ENCODE results near the gene HSD17B11. TPM values are rescaled to one million over a fixed set of nuclear protein-coding genes. Genes with fewer than 3 reads are reported as not detected.
"Not testable (repeated sequence)": the region's sequence is repeated elsewhere in the genome, so short reads cannot be mapped to it uniquely, and the experiment has no call there.

HSD17B11 gene
- total RNA-seq, 1 experiment from 2014 or later: 6.7 TPM

- BruUV-seq (replicated peaks); POLR2A ChIA-PET (ENCODE audit: low non-redundant PET); H3K4me1 ChIP-seq (ENCODE audit: insufficient read depth, low read length, poor library complexity, severe bottlenecking); DNase-seq (ENCODE audit: low spot score); H3K27me3 ChIP-seq (replicated peaks; ENCODE audit: insufficient read depth, low read depth, low read length, poor library complexity); intact Hi-C loops (cut with micrococcal nuclease; ENCODE audit: unreplicated experiment); H3K9me3 ChIP-seq (ENCODE audit: low read depth, low read length, poor library complexity, severe bottlenecking); CTCF ChIA-PET; H3K36me3 ChIP-seq (ENCODE audit: insufficient read depth, low read length, poor library complexity, severe bottlenecking); H3K27ac ChIP-seq (ENCODE audit: low read depth, low read length, poor library complexity, severe bottlenecking); H3K4me3 ChIP-seq (ENCODE audit: low read depth, low read length, poor library complexity, severe bottlenecking): not testable (repeated sequence)
Measured at GRCh38 chr4:87395073-87395472, 4.1 kb upstream of the HSD17B11 start.

GRCh38 chr4:87392183-87392582, 1.2 kb upstream of the HSD17B11 start:
- no TSS peak for BruUV-seq (replicated peaks)
- intact Hi-C loops (cut with micrococcal nuclease; ENCODE audit: unreplicated experiment): no loop called here

GRCh38 chr4:87391576-87392054, 627 bp upstream of the HSD17B11 start:
- no peaks in the 10 kb centered on the region for H3K27me3 ChIP-seq (replicated peaks; ENCODE audit: insufficient read depth, low read depth, low read length, poor library complexity)
- no peaks in the 10 kb centered on the region for H3K36me3 ChIP-seq (ENCODE audit: insufficient read depth, low read length, poor library complexity, severe bottlenecking)
- CTCF ChIA-PET: no interaction called here
- TF ChIP-seq CTCF (conservative IDR thresholded peaks at IDR 0.05; ENCODE audit: low read depth, low read length) (no peak), EZH2 (IDR thresholded peaks at IDR 0.05; ENCODE audit: borderline replicate concordance, low read depth, low read length, poor library complexity, severe bottlenecking) (no peak)
- intact Hi-C loops (cut with micrococcal nuclease; ENCODE audit: unreplicated experiment): no loop called here
- peak overlapping the region; percentile 58 for H3K4me3 ChIP-seq (ENCODE audit: low read depth, low read length, poor library complexity, severe bottlenecking)
- no peak for DNase-seq (ENCODE audit: low spot score)
- no TSS peak for BruUV-seq (replicated peaks)
- H3K4me1 ChIP-seq (ENCODE audit: insufficient read depth, low read length, poor library complexity, severe bottlenecking): no peaks in the 10 kb centered on the region
- peak overlapping the region; percentile 67 for H3K27ac ChIP-seq (ENCODE audit: low read depth, low read length, poor library complexity, severe bottlenecking)
- POLR2A ChIA-PET (ENCODE audit: low non-redundant PET): no interaction called here
- no peaks in the 10 kb centered on the region for H3K9me3 ChIP-seq (ENCODE audit: low read depth, low read length, poor library complexity, severe bottlenecking)

More at GRCh38 chr4:87392183-87392582, 1.2 kb upstream of the HSD17B11 start:
- no peak overlapping the region for H3K4me3 ChIP-seq (ENCODE audit: low read depth, low read length, poor library complexity, severe bottlenecking)
- H3K9me3 ChIP-seq (ENCODE audit: low read depth, low read length, poor library complexity, severe bottlenecking): no peaks in the 10 kb centered on the region
- CTCF ChIA-PET: no interaction called here
- DNase-seq (ENCODE audit: low spot score): no peak
- no peaks in the 10 kb centered on the region for H3K36me3 ChIP-seq (ENCODE audit: insufficient read depth, low read length, poor library complexity, severe bottlenecking)
- no peaks in the 10 kb centered on the region for H3K27me3 ChIP-seq (replicated peaks; ENCODE audit: insufficient read depth, low read depth, low read length, poor library complexity)
- TF ChIP-seq CTCF (conservative IDR thresholded peaks at IDR 0.05; ENCODE audit: low read depth, low read length) (no peak), EZH2 (IDR thresholded peaks at IDR 0.05; ENCODE audit: borderline replicate concordance, low read depth, low read length, poor library complexity, severe bottlenecking) (no peak)
- H3K4me1 ChIP-seq (ENCODE audit: insufficient read depth, low read length, poor library complexity, severe bottlenecking): no peaks in the 10 kb centered on the region
- POLR2A ChIA-PET (ENCODE audit: low non-redundant PET): no interaction called here
- H3K27ac ChIP-seq (ENCODE audit: low read depth, low read length, poor library complexity, severe bottlenecking): no peak overlapping the region

- BruUV-seq (replicated peaks): TSS peak; percentile 76
- no peaks in the 10 kb centered on the region for H3K9me3 ChIP-seq (ENCODE audit: low read depth, low read length, poor library complexity, severe bottlenecking)
- TF ChIP-seq EZH2 (IDR thresholded peaks at IDR 0.05; ENCODE audit: borderline replicate concordance, low read depth, low read length, poor library complexity, severe bottlenecking) (no peak), CTCF (conservative IDR thresholded peaks at IDR 0.05; ENCODE audit: low read depth, low read length) (no peak)
- peak overlapping the region; percentile 67 for H3K27ac ChIP-seq (ENCODE audit: low read depth, low read length, poor library complexity, severe bottlenecking)
- no peaks in the 10 kb centered on the region for H3K4me1 ChIP-seq (ENCODE audit: insufficient read depth, low read length, poor library complexity, severe bottlenecking)
- intact Hi-C loops (cut with micrococcal nuclease; ENCODE audit: unreplicated experiment): no loop called here
- ChIA-PET POLR2A (ENCODE audit: low non-redundant PET) (no interaction called here), CTCF (interaction anchor here (0.7 kb wide), 1 partner anchor 16 kb away, joined by 3 read pairs; no protein-coding TSS in a partner anchor)
- H3K4me3 ChIP-seq (ENCODE audit: low read depth, low read length, poor library complexity, severe bottlenecking): peak overlapping the region; percentile 58
- H3K36me3 ChIP-seq (ENCODE audit: insufficient read depth, low read length, poor library complexity, severe bottlenecking): no peaks in the 10 kb centered on the region
- DNase-seq (ENCODE audit: low spot score): no peak
- H3K27me3 ChIP-seq (replicated peaks; ENCODE audit: insufficient read depth, low read depth, low read length, poor library complexity): no peaks in the 10 kb centered on the region
Measured at GRCh38 chr4:87390551-87390890, 467 bp downstream of the HSD17B11 start.

GRCh38 chr4:87390055-87390454, 933 bp downstream of the HSD17B11 start:
- intact Hi-C loops (cut with micrococcal nuclease; ENCODE audit: unreplicated experiment); H3K9me3 ChIP-seq (ENCODE audit: low read depth, low read length, poor library complexity, severe bottlenecking); CTCF ChIA-PET; H3K36me3 ChIP-seq (ENCODE audit: insufficient read depth, low read length, poor library complexity, severe bottlenecking); DNase-seq (ENCODE audit: low spot score); H3K4me1 ChIP-seq (ENCODE audit: insufficient read depth, low read length, poor library complexity, severe bottlenecking); H3K27ac ChIP-seq (ENCODE audit: low read depth, low read length, poor library complexity, severe bottlenecking); BruUV-seq (replicated peaks); POLR2A ChIA-PET (ENCODE audit: low non-redundant PET); H3K27me3 ChIP-seq (replicated peaks; ENCODE audit: insufficient read depth, low read depth, low read length, poor library complexity): not testable (repeated sequence)
- H3K4me3 ChIP-seq (ENCODE audit: low read depth, low read length, poor library complexity, severe bottlenecking): peak overlapping the region; percentile 58

Data from A673 (cell line).